ENCODE data around the gene DENND1B.

DENND1B gene

DNA sequence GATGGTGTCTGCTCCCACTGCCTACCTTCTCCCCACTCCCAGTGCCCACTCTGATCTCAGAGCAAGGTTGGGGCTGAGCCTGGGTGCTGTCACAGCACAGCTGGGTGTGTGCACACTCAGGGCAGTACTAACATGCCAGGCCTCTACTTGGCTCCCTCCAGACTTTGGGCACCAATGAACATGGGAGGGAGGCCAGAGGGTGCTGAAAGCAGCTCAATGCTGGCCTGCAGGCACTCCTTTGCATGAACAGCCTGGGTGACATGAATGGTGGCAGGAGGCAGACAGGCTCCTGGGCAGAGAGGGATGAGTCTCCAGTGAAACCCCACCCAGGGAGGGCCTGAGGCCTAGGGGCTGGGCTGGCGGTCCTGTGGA is 25.8 kb upstream of the DENND1B start:
- Histone ChIP-seq H3K36me3 (replicated peaks; ENCODE audit: insufficient read depth, low read length) (no peaks in the 10 kb centered on the region), H3K9me2 (replicated peaks; ENCODE audit: insufficient read depth, low read length) (no peaks in the 10 kb centered on the region), H3K9ac (ENCODE audit: low read length) (no peak overlapping the region), H2AFZ (ENCODE audit: low read length) (no peak overlapping the region), H3F3A (ENCODE audit: insufficient read depth, low read length) (no peaks in the 10 kb centered on the region), H3K79me2 (ENCODE audit: low read length) (no peaks in the 10 kb centered on the region), H4K20me1 (ENCODE audit: insufficient read depth, low read length) (no peaks in the 10 kb centered on the region), H3K27me3 (replicated peaks; ENCODE audit: insufficient read depth, low read length) (no peaks in the 10 kb centered on the region), H3K4me2 (ENCODE audit: low read depth, low read length) (no peak overlapping the region), H3K9me3 (replicated peaks; ENCODE audit: insufficient read depth, low read length) (no peaks in the 10 kb centered on the region), H3K4me3 (ENCODE audit: low read length) (no peak overlapping the region), H3K27ac (ENCODE audit: low read length) (no peak overlapping the region), H3K4me1 (ENCODE audit: low read length) (no peaks in the 10 kb centered on the region)
- no peak for DNase-seq
- TF ChIP-seq, protein P1, sequence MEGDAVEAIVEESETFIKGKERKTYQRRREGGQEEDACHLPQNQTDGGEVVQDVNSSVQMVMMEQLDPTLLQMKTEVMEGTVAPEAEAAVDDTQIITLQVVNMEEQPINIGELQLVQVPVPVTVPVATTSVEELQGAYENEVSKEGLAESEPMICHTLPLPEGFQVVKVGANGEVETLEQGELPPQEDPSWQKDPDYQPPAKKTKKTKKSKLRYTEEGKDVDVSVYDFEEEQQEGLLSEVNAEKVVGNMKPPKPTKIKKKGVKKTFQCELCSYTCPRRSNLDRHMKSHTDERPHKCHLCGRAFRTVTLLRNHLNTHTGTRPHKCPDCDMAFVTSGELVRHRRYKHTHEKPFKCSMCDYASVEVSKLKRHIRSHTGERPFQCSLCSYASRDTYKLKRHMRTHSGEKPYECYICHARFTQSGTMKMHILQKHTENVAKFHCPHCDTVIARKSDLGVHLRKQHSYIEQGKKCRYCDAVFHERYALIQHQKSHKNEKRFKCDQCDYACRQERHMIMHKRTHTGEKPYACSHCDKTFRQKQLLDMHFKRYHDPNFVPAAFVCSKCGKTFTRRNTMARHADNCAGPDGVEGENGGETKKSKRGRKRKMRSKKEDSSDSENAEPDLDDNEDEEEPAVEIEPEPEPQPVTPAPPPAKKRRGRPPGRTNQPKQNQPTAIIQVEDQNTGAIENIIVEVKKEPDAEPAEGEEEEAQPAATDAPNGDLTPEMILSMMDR (IDR thresholded peaks at IDR 0.05; ENCODE audit: low read length), result no peak
- TF ChIP-seq EZH2 (optimal IDR thresholded peaks at IDR 0.05; ENCODE audit: low read depth, low read length), result no peak
- no peak for TF ChIP-seq EZH2phosphoT487 (IDR thresholded peaks at IDR 0.05; ENCODE audit: low read length)

DNA sequence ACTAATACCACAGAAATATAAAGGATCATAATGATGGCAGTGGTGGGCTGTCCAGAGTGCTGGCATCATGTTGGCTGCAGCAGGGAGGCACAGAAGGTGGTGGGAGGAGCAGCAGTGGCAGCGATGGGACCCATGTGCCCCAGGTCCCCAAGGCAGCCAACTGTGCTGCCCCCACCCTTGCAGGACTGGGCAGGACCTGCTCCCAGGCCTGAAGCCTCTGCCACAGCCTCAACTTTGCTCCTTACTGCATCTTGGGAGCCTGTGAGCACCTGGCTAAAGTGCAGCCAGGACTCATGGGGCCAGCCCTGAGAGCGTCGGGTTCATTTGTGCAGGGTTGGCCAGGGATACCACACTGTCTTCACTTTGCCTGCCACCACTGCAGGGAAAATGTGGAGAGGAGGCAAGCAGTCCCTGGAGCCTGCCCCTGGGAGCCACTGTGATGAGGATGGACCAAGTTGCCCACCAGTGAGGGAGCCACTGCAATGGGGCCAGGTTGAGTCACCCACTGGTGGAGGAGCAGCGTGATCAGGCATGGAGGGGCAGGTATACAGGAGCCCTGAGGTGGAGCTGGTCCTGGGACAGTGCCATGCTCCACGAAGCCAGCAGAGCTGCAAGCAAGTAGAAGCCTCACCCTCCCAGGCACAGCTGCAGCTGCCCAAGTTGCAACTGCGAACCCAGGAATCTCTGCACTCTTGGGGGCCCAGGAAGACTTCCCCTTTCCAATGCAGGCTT is 25.3 kb upstream of the DENND1B start:
- no peaks in the 10 kb centered on the region for H4K20me1 ChIP-seq (ENCODE audit: insufficient read depth, low read length)
- TF ChIP-seq, protein P1 (IDR thresholded peaks at IDR 0.05; ENCODE audit: low read length), result no peak
- TF ChIP-seq EZH2 (optimal IDR thresholded peaks at IDR 0.05; ENCODE audit: low read depth, low read length) (no peak), EZH2phosphoT487 (IDR thresholded peaks at IDR 0.05; ENCODE audit: low read length) (no peak)
- H3K4me1 ChIP-seq (ENCODE audit: low read length), result no peaks in the 10 kb centered on the region
- H3K36me3 ChIP-seq (replicated peaks; ENCODE audit: insufficient read depth, low read length), result no peaks in the 10 kb centered on the region
- no peak overlapping the region for H3K27ac ChIP-seq (ENCODE audit: low read length)
- H3K4me3 ChIP-seq (ENCODE audit: low read length), result no peak overlapping the region
- no peaks in the 10 kb centered on the region for H3K9me2 ChIP-seq (replicated peaks; ENCODE audit: insufficient read depth, low read length)
- H3K9me3 ChIP-seq (replicated peaks; ENCODE audit: insufficient read depth, low read length), result no peaks in the 10 kb centered on the region
- H3K79me2 ChIP-seq (ENCODE audit: low read length), result no peaks in the 10 kb centered on the region
- DNase-seq, result no peak
- H3K9ac ChIP-seq (ENCODE audit: low read length), result no peak overlapping the region
- H3K27me3 ChIP-seq (replicated peaks; ENCODE audit: insufficient read depth, low read length), result no peaks in the 10 kb centered on the region
- H2AFZ ChIP-seq (ENCODE audit: low read length), result no peak overlapping the region
- no peak overlapping the region for H3K4me2 ChIP-seq (ENCODE audit: low read depth, low read length)
- H3F3A ChIP-seq (ENCODE audit: insufficient read depth, low read length), result no peaks in the 10 kb centered on the region

- Histone ChIP-seq H3K27me3 (replicated peaks; ENCODE audit: insufficient read depth, low read length) (no peaks in the 10 kb centered on the region), H2AFZ (ENCODE audit: low read length) (no peak overlapping the region), H3K9me3 (replicated peaks; ENCODE audit: insufficient read depth, low read length) (no peaks in the 10 kb centered on the region), H3K4me3 (ENCODE audit: low read length) (no peak overlapping the region), H3K27ac (ENCODE audit: low read length) (no peak overlapping the region), H3F3A (ENCODE audit: insufficient read depth, low read length) (no peaks in the 10 kb centered on the region), H3K36me3 (replicated peaks; ENCODE audit: insufficient read depth, low read length) (no peaks in the 10 kb centered on the region), H4K20me1 (ENCODE audit: insufficient read depth, low read length) (no peaks in the 10 kb centered on the region), H3K79me2 (ENCODE audit: low read length) (no peaks in the 10 kb centered on the region), H3K9me2 (replicated peaks; ENCODE audit: insufficient read depth, low read length) (no peaks in the 10 kb centered on the region), H3K4me1 (ENCODE audit: low read length) (no peaks in the 10 kb centered on the region), H3K9ac (ENCODE audit: low read length) (no peak overlapping the region), H3K4me2 (ENCODE audit: low read depth, low read length) (no peak overlapping the region)
- no peak for DNase-seq
- TF ChIP-seq EZH2phosphoT487 (IDR thresholded peaks at IDR 0.05; ENCODE audit: low read length) (no peak), EZH2 (optimal IDR thresholded peaks at IDR 0.05; ENCODE audit: low read depth, low read length) (no peak)
- TF ChIP-seq, protein P1 (IDR thresholded peaks at IDR 0.05; ENCODE audit: low read length), result no peak
Measured at GRCh38 chr1:197799271-197799670, 24.0 kb upstream of the DENND1B start.

Measured in MM.1S (cell line).